Kidney (tissue), 14 donors: Measurements from ENCODE around the gene C14orf93. TPM values are rescaled to one million over a fixed set of nuclear protein-coding genes. Genes with fewer than 3 reads are reported as not detected.

Source experiments
- DNase-seq, 5 donors: peaks; one replicate each; pipeline ENCODE4 v3.0.0-alpha.2; 2013 to 2020
- FAIRE-seq: peaks from 2 replicates; lab custom pipeline; 2012; peaks lifted over from hg19 to GRCh38; lab: Jason Lieb, UNC
- H3K27ac ChIP-seq, 2 donors: one replicate each; pipeline ENCODE4 v1.7.0; 2013; ENCODE audit warnings: low read depth in 2 of 2, low read length in 2 of 2, inconsistent platforms in 1 of 2
- H3K27me3 ChIP-seq: one replicate; pipeline ENCODE4 v1.7.1; 2013; ENCODE audit warnings: low read length, inconsistent platforms; ENCODE audit not compliant: control insufficient read depth, insufficient read depth
- H3K36me3 ChIP-seq, 3 donors: one replicate each; pipeline versions ENCODE4 v1.7.0 to v1.7.1; 2013; ENCODE audit warnings: low read length in 3 of 3, control low read depth in 1 of 3, inconsistent platforms in 1 of 3; ENCODE audit not compliant: insufficient read depth in 3 of 3, control insufficient read depth in 2 of 3
- H3K4me1 ChIP-seq, 3 donors: one replicate each; pipeline versions ENCODE4 v1.7.0 to v1.7.1; 2013; ENCODE audit warnings: low read length in 3 of 3, inconsistent platforms in 1 of 3, low read depth in 1 of 3; ENCODE audit not compliant: control insufficient read depth in 2 of 3, insufficient read depth in 2 of 3
- H3K4me3 ChIP-seq, 3 donors: one replicate each; pipeline versions ENCODE4 v1.7.0 to v1.8.1; 2013; ENCODE audit warnings: low read length in 3 of 3, control low read depth in 1 of 3, inconsistent platforms in 1 of 3
- H3K9ac ChIP-seq, 3 donors: one replicate each; pipeline versions ENCODE4 v1.7.0 to v1.7.1; 2013; ENCODE audit warnings: low read length in 3 of 3, control low read depth in 1 of 3, inconsistent platforms in 1 of 3
- H3K9me3 ChIP-seq, 3 donors: one replicate each; pipeline versions ENCODE4 v1.7.0 to v1.7.1; 2013; ENCODE audit warnings: low read length in 3 of 3, control low read depth in 1 of 3, inconsistent platforms in 1 of 3; ENCODE audit not compliant: control insufficient read depth in 2 of 3, insufficient read depth in 1 of 3
- intact Hi-C: fragments of 100-400 bp; cut with DNase I; formaldehyde crosslinking; loops from one replicate; pipeline ENCODE4 v1.11.1; 2022
- polyA plus RNA-seq: library from polyadenylated mRNA; stranded (reverse); fragments of 350-450 nt; fragmentation: Illumina TruSeq; extraction: RNeasy Lipid Tissue Mini Kit (QIAGEN cat#74804); gene quantifications from one replicate; pipeline ENCODE4 v1.2.3, GENCODE V29; 2014; ENCODE audit warnings: low read depth, low replicate concordance; ENCODE audit not compliant: insufficient read depth
- total RNA-seq: library from RNA; stranded (reverse); fragmentation: NEBNext Ultra II Directional; extraction: Animal tissue kit (Norgen Biotek cat#: 25700); gene quantifications from one replicate; pipeline ENCODE4 v1.2.1, GENCODE V29; 2021
- TF ChIP-seq, protein P1 (sequence below): IDR thresholded peaks from 3 replicates; pipeline ENCODE4 v1.5.1; 2012; ENCODE audit warnings: mild to moderate bottlenecking, moderate library complexity, borderline replicate concordance; ENCODE audit not compliant: insufficient read depth; ENCODE audit errors: extremely low read depth
- donor health status: control.
- donor health status: control.
- donor health status: control.
- donor health status: control.
- donor health status: control.
- donor health status: DM: yes; HTN: yes; CAD: no.
- donor health status: Normal renal cell carcinoma (clear cell type).

The C14orf93 gene
- total and polyA plus RNA-seq, 2 donors from 2014 or later: 9.5 to 9.6 TPM

DNA sequence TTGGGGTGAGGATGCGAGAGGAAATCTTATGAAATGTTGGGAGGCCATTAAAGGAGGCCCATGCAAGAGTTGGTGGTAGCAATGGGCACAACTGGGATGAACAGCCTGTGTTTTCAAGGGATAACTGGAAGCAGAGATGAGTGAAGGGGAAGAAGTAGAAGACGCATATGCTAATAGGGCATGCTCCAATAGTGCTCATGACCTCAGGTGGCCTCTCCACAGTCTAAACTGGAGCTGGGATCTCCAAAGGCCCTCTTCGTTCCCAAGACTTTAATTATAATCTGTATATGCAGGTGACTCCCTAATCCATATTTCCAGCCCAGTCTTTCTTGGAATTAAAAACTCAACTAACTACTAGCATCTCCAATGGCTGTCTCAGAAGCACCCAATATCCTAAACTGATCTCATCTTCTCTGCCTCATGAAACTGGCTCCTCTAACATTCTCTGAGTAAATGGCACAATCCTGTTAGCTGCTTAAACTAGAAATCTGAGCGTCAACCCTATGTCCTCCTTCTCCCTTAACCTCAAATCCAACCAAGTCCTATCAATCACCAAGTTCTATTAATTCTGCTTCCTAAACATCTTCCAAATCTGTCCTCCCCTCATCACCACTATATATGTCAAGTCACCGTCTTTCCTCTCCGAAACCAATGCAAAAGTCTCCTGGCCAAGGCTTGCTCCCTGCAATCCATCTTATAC is 24.8 kb downstream of the C14orf93 start:
- no peak overlapping the region for H3K4me3 ChIP-seq
- no peak for FAIRE-seq
- H3K9ac ChIP-seq: no peak overlapping the region
- intact Hi-C loops: loop anchor here (5.0 kb wide), 1 partner anchor 72 kb away; the partner anchor contains the start of gene CDH24
- TF ChIP-seq, protein P1, sequence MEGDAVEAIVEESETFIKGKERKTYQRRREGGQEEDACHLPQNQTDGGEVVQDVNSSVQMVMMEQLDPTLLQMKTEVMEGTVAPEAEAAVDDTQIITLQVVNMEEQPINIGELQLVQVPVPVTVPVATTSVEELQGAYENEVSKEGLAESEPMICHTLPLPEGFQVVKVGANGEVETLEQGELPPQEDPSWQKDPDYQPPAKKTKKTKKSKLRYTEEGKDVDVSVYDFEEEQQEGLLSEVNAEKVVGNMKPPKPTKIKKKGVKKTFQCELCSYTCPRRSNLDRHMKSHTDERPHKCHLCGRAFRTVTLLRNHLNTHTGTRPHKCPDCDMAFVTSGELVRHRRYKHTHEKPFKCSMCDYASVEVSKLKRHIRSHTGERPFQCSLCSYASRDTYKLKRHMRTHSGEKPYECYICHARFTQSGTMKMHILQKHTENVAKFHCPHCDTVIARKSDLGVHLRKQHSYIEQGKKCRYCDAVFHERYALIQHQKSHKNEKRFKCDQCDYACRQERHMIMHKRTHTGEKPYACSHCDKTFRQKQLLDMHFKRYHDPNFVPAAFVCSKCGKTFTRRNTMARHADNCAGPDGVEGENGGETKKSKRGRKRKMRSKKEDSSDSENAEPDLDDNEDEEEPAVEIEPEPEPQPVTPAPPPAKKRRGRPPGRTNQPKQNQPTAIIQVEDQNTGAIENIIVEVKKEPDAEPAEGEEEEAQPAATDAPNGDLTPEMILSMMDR: no peak
- DNase-seq: no peak
- no peaks in the 10 kb centered on the region for H3K27me3 ChIP-seq
- H3K9me3 ChIP-seq: no peaks in the 10 kb centered on the region
- H3K36me3 ChIP-seq: peaks cover 0 to 4% (median 0%) of the 10 kb centered on the region in 3 donors
- H3K27ac ChIP-seq: no peak overlapping the region
- peaks cover 0 to 6% (median 1%) of the 10 kb centered on the region in 3 donors for H3K4me1 ChIP-seq

GRCh38 chr14:22982477-22983245 is 27.3 kb downstream of the C14orf93 start, which contains the start of gene AJUBA:
Gene AJUBA (minus strand): TSS chr14:22982551. CDS start chr14:22982266, 285 bp downstream.
- intact Hi-C loops: no loop called here
- H3K9me3 ChIP-seq: no peaks in the 10 kb centered on the region
- FAIRE-seq: no peak
- peak within 1 kb of the TSS; percentile 83 to 91 for H3K27ac ChIP-seq
- H3K36me3 ChIP-seq: peaks cover 0 to 6% (median 4%) of the 10 kb centered on the region in 3 donors
- TF ChIP-seq, protein P1: no peak
- no peaks in the 10 kb centered on the region for H3K27me3 ChIP-seq
- peak; percentile 93 to 99 (median 96) for DNase-seq
- H3K9ac ChIP-seq: peak within 1 kb of the TSS; percentile 69 to 78 (median 75)
- H3K4me3 ChIP-seq: peak within 1 kb of the TSS; percentile 81 to 90 (median 83)
- H3K4me1 ChIP-seq: peaks cover 8 to 22% (median 20%) of the 10 kb centered on the region in 3 donors

GRCh38 chr14:22981876-22982476 is 28.0 kb downstream of the C14orf93 start:
- H3K4me1 ChIP-seq: peaks cover 12 to 28% (median 23%) of the 10 kb centered on the region in 3 donors
- DNase-seq: peak in 4 of 5 donors; percentile 42 to 75 (median 57)
- intact Hi-C loops: no loop called here
- peak overlapping the region; percentile 53 to 83 (median 81) for H3K4me3 ChIP-seq
- no peak for FAIRE-seq
- TF ChIP-seq, protein P1: no peak
- no peaks in the 10 kb centered on the region for H3K27me3 ChIP-seq
- no peaks in the 10 kb centered on the region for H3K9me3 ChIP-seq
- H3K9ac ChIP-seq: peak overlapping the region; percentile 57 to 75 (median 69)
- H3K36me3 ChIP-seq: peaks cover 0 to 6% (median 0%) of the 10 kb centered on the region in 3 donors
- H3K27ac ChIP-seq: peak overlapping the region; percentile 83 to 91
